Stimulated activated naive CD8-positive, alpha-beta T cell treated with anti-CD3 and anti-CD28 coated beads, Interleukin-15, amount 100 ng/mL, for 72 hours (primary cell): Measurements from ENCODE around the gene NFU1.
A peak's percentile ranks its signal among the peaks of the same experiment; 100 is the strongest.
"Not testable (repeated sequence)": the region's sequence is repeated elsewhere in the genome, so short reads cannot be mapped to it uniquely, and the experiment has no call there.

Experiments
- ATAC-seq: fragments of 150-1000 bp; cut with Tn5 transposase; 2 replicates; pipeline ENCODE4 v1.10.0; 2021; ENCODE audit warnings: mild to moderate bottlenecking, moderate library complexity
- DNase-seq, 2 donors: peaks; one replicate each; pipeline ENCODE4 v3.0.0; 2021 to 2022
- H3K27ac Mint-ChIP-seq, 2 donors: one replicate each; pipeline ENCODE4 v1.8.0; 2022; ENCODE audit warnings: mild to moderate bottlenecking in 2 of 2, mixed read lengths in 2 of 2, moderate library complexity in 2 of 2
- H3K27me3 Mint-ChIP-seq: one replicate; pipeline ENCODE4 v1.8.0; 2022; ENCODE audit warnings: mixed read lengths
- H3K4me1 Mint-ChIP-seq: one replicate; pipeline ENCODE4 v1.8.0; 2022; ENCODE audit warnings: mild to moderate bottlenecking, mixed read lengths
- H3K4me3 Mint-ChIP-seq, 2 donors: one replicate each; pipeline ENCODE4 v1.8.0; 2022; ENCODE audit warnings: mild to moderate bottlenecking in 2 of 2, mixed read lengths in 2 of 2, moderate library complexity in 1 of 2
- H3K9me3 Mint-ChIP-seq, 2 donors: one replicate each; pipeline ENCODE4 v1.8.0; 2022; ENCODE audit warnings: mixed read lengths in 2 of 2

Gene NFU1

DNA sequence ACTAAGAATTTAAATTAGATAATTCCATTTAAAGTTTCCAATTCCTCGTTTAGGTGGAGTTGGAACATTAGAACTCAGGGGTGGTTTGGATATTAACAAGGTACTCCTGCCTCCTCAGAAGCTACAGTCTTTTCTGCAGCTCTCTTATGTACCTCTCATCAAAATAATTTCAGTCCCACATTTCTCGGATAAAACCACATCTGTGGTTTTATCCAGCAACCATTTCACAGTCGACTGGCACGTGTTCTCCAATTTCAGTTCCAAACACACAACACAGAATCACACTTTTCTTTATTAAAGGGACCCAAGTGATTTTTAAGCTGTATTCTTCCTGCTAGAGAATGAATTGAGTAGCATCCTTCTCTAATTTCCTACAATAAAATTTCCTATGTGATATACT lies 22.7 kb upstream of the NFU1 start:
- Mint-ChIP-seq H3K27ac (peak overlapping the region in 1 of 2 donors; percentile 44), H3K9me3 (no peaks in the 10 kb centered on the region), H3K4me3 (no peak overlapping the region), H3K4me1 (peaks cover 22% of the 10 kb centered on the region), H3K27me3 (no peaks in the 10 kb centered on the region)
- DNase-seq (no peak), ATAC-seq (no peak)

DNA sequence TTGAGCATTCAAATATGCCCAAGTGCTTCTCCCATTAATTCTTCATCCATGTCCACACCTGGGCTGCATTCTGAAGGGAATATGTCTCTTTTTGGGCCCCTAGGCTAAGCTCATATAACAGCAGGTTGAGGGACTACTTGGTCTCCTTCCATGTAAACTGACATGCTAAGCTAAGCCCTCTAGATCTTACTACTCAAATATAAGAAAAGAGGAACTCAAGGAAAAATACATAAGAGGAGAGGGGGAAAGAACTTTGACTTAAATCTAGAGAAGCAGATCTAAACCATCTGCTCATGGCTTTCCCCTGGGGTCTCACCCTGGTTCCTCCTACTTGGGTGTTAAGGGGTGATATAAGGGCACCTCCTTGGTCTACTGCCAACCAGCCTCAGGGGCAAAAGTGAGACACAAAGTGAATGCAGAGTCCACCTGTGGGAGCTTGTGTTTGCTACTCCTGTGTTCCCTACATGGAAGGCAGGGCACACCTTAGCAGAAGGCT lies 19.8 kb upstream of the NFU1 start:
- no peak for DNase-seq
- H3K9me3 Mint-ChIP-seq = no peaks in the 10 kb centered on the region
- peaks cover 51% of the 10 kb centered on the region for H3K4me1 Mint-ChIP-seq
- H3K27me3 Mint-ChIP-seq = no peaks in the 10 kb centered on the region
- no peak overlapping the region for H3K4me3 Mint-ChIP-seq
- peak overlapping the region in 1 of 2 donors; percentile 72 for H3K27ac Mint-ChIP-seq
- no peak for ATAC-seq

- no peak overlapping the region for H3K27ac Mint-ChIP-seq
- no peak for DNase-seq
- no peaks in the 10 kb centered on the region for H3K27me3 Mint-ChIP-seq
- H3K4me1 Mint-ChIP-seq = peaks cover 51% of the 10 kb centered on the region
- H3K4me3 Mint-ChIP-seq = no peak overlapping the region
- ATAC-seq = no peak
- H3K9me3 Mint-ChIP-seq = no peaks in the 10 kb centered on the region
These were observed 18.9 kb upstream of the NFU1 start for GRCh38 chr2:69456154-69456553.

DNA sequence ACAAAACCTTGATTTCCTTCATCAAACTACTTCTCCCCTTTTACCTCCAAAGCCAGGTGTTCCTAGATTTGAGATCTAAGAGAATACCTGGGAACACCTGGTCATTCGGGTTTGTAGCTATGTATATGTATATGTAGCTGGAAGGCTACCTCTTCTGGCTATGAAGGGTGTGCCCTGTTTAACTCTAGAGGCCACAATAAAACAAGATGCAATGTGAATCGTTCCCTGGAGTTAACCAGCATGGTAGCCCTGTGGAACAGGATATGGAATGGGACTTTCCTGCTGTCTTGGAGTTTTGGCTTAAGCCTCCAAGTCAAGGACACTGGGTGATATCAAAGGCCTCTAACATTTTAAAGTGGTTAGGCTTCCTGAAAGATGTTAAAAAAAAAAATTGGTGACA lies 17.7 kb upstream of the NFU1 start:
- ATAC-seq = no peak
- H3K4me3 Mint-ChIP-seq = peak overlapping the region in 1 of 2 donors; percentile 48
- peaks cover 47% of the 10 kb centered on the region for H3K4me1 Mint-ChIP-seq
- DNase-seq = no peak
- H3K27ac Mint-ChIP-seq = peak overlapping the region in 1 of 2 donors; percentile 52
- no peaks in the 10 kb centered on the region for H3K27me3 Mint-ChIP-seq
- H3K9me3 Mint-ChIP-seq = no peaks in the 10 kb centered on the region

DNA sequence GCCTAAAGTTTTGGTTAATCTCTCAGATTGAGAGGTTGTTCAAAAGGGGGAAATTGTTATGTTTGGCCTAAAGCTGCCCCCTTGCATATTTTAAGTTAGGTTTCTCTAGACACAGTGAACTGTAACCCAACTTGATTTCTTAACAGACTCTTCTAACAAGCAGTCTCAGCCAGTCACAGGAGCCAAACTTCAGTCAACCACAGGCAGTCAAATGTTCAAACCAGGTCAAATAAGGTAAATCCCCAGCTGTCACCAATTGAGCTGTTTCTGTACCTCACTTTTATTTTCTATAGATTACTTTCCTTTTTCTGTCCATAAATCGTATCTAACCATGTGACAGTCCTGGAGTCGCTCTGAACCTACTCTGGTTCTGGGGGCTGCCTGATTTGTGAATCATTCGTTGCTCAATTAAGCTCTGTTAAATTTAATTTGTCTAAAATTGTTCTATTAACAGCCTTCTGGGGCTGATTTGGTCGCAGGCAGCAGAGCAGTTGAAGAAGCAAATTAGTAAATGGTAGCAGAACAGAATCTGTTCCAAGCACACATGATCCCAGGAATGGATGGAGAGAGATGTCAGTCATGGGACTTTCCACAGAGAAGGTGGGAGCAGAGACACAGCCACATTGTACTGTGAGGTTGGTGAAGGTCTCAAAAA lies 16.4 kb upstream of the NFU1 start:
- Mint-ChIP-seq H3K27me3 (no peaks in the 10 kb centered on the region), H3K4me3 (peak overlapping the region; percentile 61 to 62), H3K4me1 (peaks cover 44% of the 10 kb centered on the region), H3K27ac (peak overlapping the region; percentile 70 to 82), H3K9me3 (no peaks in the 10 kb centered on the region)
- ATAC-seq = peak; percentile 99
- DNase-seq = peak; percentile 21 to 49

GRCh38 chr2:69452687-69453086 lies 15.5 kb upstream of the NFU1 start:
- peak overlapping the region in 1 of 2 donors; percentile 62 for H3K27ac Mint-ChIP-seq
- no peaks in the 10 kb centered on the region for H3K27me3 Mint-ChIP-seq
- H3K4me1 Mint-ChIP-seq = peaks cover 44% of the 10 kb centered on the region
- DNase-seq (no peak), ATAC-seq (no peak)
- H3K9me3 Mint-ChIP-seq = no peaks in the 10 kb centered on the region
- H3K4me3 Mint-ChIP-seq = peak overlapping the region in 1 of 2 donors; percentile 11

DNA sequence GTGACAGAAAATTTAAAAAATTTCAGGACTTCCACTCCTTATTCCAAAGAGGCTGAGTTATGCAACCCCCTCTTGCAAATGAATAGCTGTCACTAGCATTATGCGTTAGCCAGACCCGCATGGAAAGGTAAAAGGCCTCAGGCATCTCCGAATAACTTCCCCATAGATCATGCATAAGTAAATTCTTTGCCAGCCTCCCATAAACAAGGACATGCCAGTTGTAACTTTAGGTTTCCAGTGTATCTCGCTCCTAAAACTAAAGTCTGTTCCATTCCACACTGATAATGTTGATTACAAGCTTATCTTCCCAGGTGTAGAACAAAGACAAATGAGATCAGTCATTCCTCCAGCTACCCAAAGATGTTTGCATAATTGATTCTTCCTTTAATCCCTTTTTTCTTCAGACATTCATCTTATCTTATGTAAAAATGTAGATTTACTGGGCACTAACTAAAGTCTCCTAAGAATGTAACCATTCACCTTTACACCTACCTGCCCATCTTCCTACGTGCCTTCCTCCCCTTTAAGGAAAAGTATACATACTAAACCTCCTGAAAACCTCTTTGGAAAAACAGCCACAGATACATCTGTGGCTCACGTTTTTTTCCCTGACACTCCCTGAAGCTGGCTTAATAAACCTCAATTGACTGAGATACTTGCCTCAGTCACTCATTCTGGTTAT lies 13.6 kb upstream of the NFU1 start:
- no peak for ATAC-seq
- Mint-ChIP-seq H3K27ac (no peak overlapping the region), H3K4me3 (no peak overlapping the region), H3K9me3 (no peaks in the 10 kb centered on the region), H3K27me3 (no peaks in the 10 kb centered on the region), H3K4me1 (peaks cover 39% of the 10 kb centered on the region)
- DNase-seq = no peak

DNA sequence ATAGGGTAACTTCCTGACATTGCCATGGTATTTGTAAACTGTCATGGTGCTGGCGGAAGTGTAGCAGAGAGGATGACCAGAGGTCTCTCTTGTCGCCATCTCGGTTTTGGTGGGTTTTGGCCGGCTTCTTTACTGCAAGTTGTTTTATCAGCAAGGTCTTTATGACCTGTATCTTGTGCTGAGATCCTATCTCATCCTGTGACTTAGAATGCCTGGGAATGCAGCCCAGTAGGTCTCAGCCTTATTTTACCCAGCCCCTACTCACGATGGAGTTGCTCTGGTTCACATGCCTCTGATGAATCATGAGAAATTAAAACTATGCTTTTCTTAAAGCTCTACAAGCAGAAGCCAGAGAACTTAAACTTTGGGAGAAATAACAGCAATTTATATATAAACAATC lies 12.7 kb upstream of the NFU1 start:
- Mint-ChIP-seq H3K27me3 (no peaks in the 10 kb centered on the region), H3K9me3 (no peaks in the 10 kb centered on the region), H3K4me1 (peaks cover 29% of the 10 kb centered on the region), H3K27ac (no peak overlapping the region), H3K4me3 (no peak overlapping the region)
- no peak for ATAC-seq
- no peak for DNase-seq

- H3K27me3 Mint-ChIP-seq, H3K4me1 Mint-ChIP-seq: not testable (repeated sequence)
These were observed 6.4 kb upstream of the NFU1 start for GRCh38 chr2:69443673-69444072.

GRCh38 chr2:69439499-69439898 lies 2.3 kb upstream of the NFU1 start:
- ATAC-seq, H3K4me3 Mint-ChIP-seq, DNase-seq, H3K27me3 Mint-ChIP-seq, H3K27ac Mint-ChIP-seq: not testable (repeated sequence)
- Mint-ChIP-seq H3K4me1 (peaks cover 34% of the 10 kb centered on the region), H3K9me3 (peaks cover 12 to 15% of the 10 kb centered on the region in 2 donors)

More at GRCh38 chr2:69443673-69444072, 6.4 kb upstream of the NFU1 start:
- not testable (repeated sequence) for H3K27ac Mint-ChIP-seq, H3K4me3 Mint-ChIP-seq, ATAC-seq, DNase-seq
- H3K9me3 Mint-ChIP-seq = peaks cover 11 to 13% of the 10 kb centered on the region in 2 donors

DNA sequence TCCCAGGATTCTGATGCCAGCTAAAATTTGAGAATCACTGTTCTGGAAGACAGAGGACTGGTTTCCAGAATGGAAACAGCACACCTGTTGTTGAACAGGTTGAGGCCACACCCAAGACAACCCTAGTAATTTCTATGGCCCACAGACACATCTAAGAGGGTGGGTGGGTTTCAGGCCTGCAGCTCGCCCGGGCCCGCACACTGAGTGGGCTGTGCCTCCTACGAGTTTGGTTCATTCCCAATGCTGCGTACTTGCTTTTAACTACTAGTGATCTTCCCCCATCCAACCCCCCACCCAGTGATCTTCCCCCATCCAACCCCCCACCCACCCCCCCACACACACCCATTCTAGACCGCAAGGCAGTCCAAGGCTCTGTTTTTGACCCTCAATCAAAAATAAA lies 1.3 kb upstream of the NFU1 start:
- no peak for DNase-seq
- Mint-ChIP-seq H3K27ac (peak overlapping the region in 1 of 2 donors; percentile 21), H3K9me3 (peaks cover 12 to 15% of the 10 kb centered on the region in 2 donors), H3K4me1 (peaks cover 38% of the 10 kb centered on the region), H3K4me3 (peak overlapping the region in 1 of 2 donors; percentile 27), H3K27me3 (no peaks in the 10 kb centered on the region)
- no peak for ATAC-seq

DNA sequence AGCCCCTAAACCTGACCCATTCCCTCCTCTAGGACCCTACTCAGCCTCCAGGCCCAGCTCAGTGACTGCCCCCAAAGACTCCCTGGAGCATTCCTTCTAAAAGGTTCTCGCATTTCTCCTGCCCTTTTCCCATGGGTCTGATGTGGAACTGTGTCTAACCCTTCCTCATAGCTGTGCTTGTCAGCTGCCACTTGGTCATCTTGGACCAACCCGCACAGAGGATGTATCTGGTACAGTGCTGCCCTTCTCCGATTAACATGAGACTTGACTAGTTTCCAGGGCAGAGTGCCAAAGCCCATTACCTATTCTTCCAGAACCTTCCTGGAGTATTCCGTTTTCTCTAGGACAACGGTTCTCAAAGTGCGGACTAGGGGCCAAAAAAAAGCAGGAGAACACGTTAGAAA lies 518 bp upstream of the NFU1 start:
- ATAC-seq (no peak), DNase-seq (no peak)
- Mint-ChIP-seq H3K4me3 (peak overlapping the region; percentile 80 to 96), H3K9me3 (peaks cover 12 to 15% of the 10 kb centered on the region in 2 donors), H3K27me3 (no peaks in the 10 kb centered on the region), H3K4me1 (peaks cover 38% of the 10 kb centered on the region), H3K27ac (peak overlapping the region; percentile 97 to 98)

DNA sequence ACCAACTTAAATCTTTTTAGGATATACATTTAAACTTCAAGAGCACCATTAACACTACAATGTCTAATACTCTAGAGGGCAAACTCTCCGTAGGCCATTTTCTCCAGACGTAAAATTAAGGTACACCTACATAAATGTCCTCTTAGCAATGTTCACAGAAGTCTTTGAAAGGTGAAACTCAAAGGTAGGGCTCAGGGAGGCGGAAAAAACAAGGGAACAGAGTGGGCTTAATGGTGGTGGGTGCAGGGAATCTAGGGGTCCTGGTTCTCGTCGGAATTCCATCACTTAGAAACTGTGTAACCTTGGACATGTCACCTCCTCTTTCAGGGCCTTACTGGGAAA lies 668 bp downstream of the NFU1 start:
- Mint-ChIP-seq H3K4me1 (peaks cover 38% of the 10 kb centered on the region), H3K27ac (peak overlapping the region; percentile 97 to 98), H3K27me3 (no peaks in the 10 kb centered on the region), H3K4me3 (peak overlapping the region; percentile 80 to 96), H3K9me3 (peaks cover 12 to 15% of the 10 kb centered on the region in 2 donors)
- peak in 1 of 2 donors; percentile 12 for DNase-seq
- ATAC-seq = no peak

- Mint-ChIP-seq H3K4me3 (peak overlapping the region; percentile 42 to 60), H3K9me3 (peaks cover 12 to 13% of the 10 kb centered on the region in 2 donors), H3K27ac (no peak overlapping the region), H3K4me1 (peaks cover 38% of the 10 kb centered on the region), H3K27me3 (no peaks in the 10 kb centered on the region)
- DNase-seq = no peak
- no peak for ATAC-seq
These were observed 2.5 kb downstream of the NFU1 start for GRCh38 chr2:69434753-69435152.

DNA sequence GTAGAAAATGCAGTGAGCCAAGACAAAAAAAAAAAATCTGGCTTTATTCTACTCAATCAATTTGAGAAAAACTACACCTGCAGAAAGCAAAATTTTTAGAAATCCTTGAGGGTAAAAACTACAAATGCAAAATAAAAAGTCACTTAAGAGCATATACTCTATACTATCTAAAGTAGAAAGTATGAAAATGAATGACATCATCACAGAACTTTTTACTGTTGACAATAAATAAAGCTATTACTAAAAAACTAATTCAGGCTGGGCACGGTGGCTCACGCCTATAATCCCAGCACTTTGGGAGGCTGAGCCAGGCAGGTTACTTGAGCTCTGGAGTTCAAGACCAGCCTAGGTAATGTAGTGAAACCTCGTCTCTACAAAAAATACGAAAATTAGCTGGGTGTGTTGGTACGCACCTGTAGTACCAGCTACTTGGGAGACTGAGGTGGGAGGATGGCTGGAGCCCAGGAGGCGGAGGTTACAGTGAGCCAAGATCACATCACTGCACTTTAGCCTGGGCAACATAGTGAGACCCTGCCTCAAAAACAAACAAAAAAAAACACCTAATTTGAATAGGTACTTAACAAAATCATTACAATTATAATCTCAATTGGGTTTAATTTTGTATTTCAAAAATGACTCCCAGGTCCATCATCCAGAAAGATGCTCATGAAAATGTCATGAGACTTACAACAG lies 7.6 kb downstream of the NFU1 start:
- ATAC-seq (no peak), DNase-seq (no peak)
- H3K27ac Mint-ChIP-seq = no peak overlapping the region
- H3K9me3 Mint-ChIP-seq = no peaks in the 10 kb centered on the region
- no peak overlapping the region for H3K4me3 Mint-ChIP-seq
- H3K27me3 Mint-ChIP-seq = no peaks in the 10 kb centered on the region
- peaks cover 5% of the 10 kb centered on the region for H3K4me1 Mint-ChIP-seq

DNA sequence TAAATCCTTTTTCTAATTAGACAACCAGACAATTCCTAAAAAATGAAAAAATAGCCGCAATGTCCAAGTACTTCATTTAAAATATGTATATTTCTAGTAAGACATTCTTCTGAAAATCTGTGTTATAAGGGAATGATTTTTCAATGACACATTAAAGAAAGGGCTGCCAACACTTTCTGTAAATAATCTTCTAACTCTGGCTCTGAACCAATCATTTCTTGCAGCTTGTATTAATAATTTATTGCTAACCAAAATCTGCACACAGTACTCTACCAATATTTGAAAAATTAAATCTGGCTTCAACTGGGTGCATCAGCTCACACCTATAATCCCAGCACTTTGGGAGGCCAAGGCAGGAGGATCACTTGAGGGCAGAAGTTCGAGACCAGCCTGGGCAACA lies 8.3 kb downstream of the NFU1 start:
- H3K27ac Mint-ChIP-seq = no peak overlapping the region
- no peak for ATAC-seq

More for the DNA sequence above, 8.3 kb downstream of the NFU1 start:
- no peaks in the 10 kb centered on the region for H3K4me1 Mint-ChIP-seq
- no peaks in the 10 kb centered on the region for H3K27me3 Mint-ChIP-seq
- H3K9me3 Mint-ChIP-seq = no peaks in the 10 kb centered on the region
- no peak for DNase-seq
- H3K4me3 Mint-ChIP-seq = no peak overlapping the region
